Endothelial cell of umbilical vein (primary cell): ENCODE measurements around the gene PDE10A.

ENCODE experiments used
- CTCF ChIP-seq, 2 donors: IDR thresholded peaks; 1 replicate in 1 of 2; 2 replicates in 1 of 2; pipeline ENCODE4 v1.5.1; 2011; ENCODE audit warnings: low read length in 2 of 2, mild to moderate bottlenecking in 2 of 2, moderate library complexity in 2 of 2, control low read depth in 1 of 2, inconsistent platforms in 1 of 2, low read depth in 1 of 2; ENCODE audit not compliant: insufficient read depth in 1 of 2; ENCODE audit errors: extremely low read depth in 1 of 2
- EZH2 ChIP-seq: IDR thresholded peaks from 2 replicates; pipeline ENCODE4 v1.6.1; 2012; ENCODE audit warnings: borderline replicate concordance, low read depth, mild to moderate bottlenecking, moderate library complexity, low read length, inconsistent platforms; ENCODE audit not compliant: severe bottlenecking
- FOS ChIP-seq: IDR thresholded peaks from 2 replicates; pipeline ENCODE4 v1.6.1; 2011; ENCODE audit warnings: mild to moderate bottlenecking, low read length, moderate library complexity, borderline replicate concordance; ENCODE audit not compliant: insufficient read depth
- GATA2 ChIP-seq: IDR thresholded peaks from 2 replicates; pipeline ENCODE4 v1.7.0; 2011; ENCODE audit warnings: low read depth, mild to moderate bottlenecking, moderate library complexity, mixed read lengths, low read length; ENCODE audit not compliant: insufficient read length, insufficient read depth
- JUN ChIP-seq: IDR thresholded peaks from 2 replicates; pipeline ENCODE4 v1.6.1; 2011; ENCODE audit warnings: borderline replicate concordance, low read depth; ENCODE audit not compliant: insufficient read length, insufficient read depth
- MYC ChIP-seq: IDR thresholded peaks from one replicate; pipeline ENCODE4 v1.6.1; 2011; ENCODE audit warnings: mild to moderate bottlenecking, low read depth, low read length
- POLR2A ChIP-seq: IDR thresholded peaks from 2 replicates; pipeline ENCODE4 v1.6.1; 2012; ENCODE audit warnings: low read depth, mild to moderate bottlenecking, control low read depth, low read length
- POLR2AphosphoS5 ChIP-seq: IDR thresholded peaks from 2 replicates; pipeline ENCODE4 v1.6.1; 2012; ENCODE audit warnings: low read depth, mild to moderate bottlenecking, control low read depth, low read length, moderate library complexity; ENCODE audit not compliant: insufficient read depth
- TF ChIP-seq, protein P1 (sequence below): IDR thresholded peaks from 2 replicates; pipeline ENCODE4 v1.6.1; 2011; ENCODE audit not compliant: insufficient read depth, insufficient read length

DNA sequence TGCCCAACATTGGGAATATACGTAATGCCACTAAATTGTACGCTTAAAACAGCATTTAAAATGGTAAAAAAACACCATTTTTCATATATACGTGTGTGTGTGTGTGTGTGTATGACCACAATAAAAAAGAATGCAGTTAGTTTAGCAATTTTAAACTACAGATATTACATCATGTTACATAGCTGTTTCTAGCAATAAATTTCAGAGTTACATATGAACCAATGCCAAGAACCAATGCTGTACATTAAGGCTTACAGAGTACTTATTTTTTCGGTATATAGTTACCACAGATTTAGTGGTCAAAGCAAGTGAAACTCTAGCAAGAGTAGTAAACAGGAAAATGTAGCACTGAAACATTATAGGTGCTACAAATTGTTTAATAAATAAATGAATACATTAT is 119.3 kb downstream of the PDE10A start:
- TF ChIP-seq POLR2A (no peak), MYC (no peak), CTCF (IDR thresholded peaks at IDR 0.05; ENCODE audit: extremely low read depth in 1 of 2, insufficient read depth in 1 of 2, low read depth in 1 of 2, low read length in 2 of 2) (no peak), EZH2 (no peak), POLR2AphosphoS5 (no peak), FOS (no peak), JUN (no peak), GATA2 (no peak)
- TF ChIP-seq, protein P1, sequence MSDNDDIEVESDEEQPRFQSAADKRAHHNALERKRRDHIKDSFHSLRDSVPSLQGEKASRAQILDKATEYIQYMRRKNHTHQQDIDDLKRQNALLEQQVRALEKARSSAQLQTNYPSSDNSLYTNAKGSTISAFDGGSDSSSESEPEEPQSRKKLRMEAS, result no peak
